ENCODE results near the gene UBE2Z. TPM values are rescaled to one million over a fixed set of nuclear protein-coding genes. Genes with fewer than 3 reads are reported as not detected.

Gene UBE2Z
- total and polyA plus RNA-seq, 2 of the 13 experiments (the other 11 are each of a cell fraction or from before 2014, with no cell fraction given), result 63.2 to 122 TPM

DNA sequence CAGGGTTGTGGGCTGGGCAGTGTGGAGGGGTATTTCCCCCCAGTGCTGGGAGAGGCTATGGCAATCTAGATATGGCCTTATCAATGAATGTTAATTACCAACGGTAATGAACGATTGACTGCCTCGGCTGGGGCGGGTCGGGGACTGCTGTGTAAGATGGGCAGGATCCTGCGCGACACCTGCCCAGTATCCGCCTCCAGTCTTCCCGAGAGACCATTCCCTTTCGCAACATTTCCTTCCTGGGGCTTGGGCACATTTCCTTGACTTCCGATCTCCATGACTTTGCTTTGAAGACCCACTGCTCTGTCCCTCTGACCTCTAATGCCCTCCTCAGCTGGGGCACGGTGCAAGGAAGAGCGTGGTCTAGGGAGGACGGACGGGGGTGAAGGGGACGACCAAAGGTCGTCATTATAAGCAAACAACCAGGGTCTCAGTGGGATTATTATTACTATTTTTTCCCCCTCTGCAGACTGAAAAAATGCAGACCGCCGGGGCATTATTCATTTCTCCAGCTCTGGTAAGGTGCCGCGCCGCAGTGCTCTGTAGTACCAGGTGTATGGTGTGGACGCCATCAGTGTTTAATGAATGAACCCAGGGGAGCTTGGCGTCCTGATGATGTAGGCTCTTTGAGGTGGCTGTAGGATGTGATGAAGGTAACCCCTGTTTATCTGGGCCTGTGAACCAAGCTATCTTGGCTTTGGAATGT is 15.1 kb upstream of the UBE2Z start (continued):
- TF ChIP-seq, protein P1, sequence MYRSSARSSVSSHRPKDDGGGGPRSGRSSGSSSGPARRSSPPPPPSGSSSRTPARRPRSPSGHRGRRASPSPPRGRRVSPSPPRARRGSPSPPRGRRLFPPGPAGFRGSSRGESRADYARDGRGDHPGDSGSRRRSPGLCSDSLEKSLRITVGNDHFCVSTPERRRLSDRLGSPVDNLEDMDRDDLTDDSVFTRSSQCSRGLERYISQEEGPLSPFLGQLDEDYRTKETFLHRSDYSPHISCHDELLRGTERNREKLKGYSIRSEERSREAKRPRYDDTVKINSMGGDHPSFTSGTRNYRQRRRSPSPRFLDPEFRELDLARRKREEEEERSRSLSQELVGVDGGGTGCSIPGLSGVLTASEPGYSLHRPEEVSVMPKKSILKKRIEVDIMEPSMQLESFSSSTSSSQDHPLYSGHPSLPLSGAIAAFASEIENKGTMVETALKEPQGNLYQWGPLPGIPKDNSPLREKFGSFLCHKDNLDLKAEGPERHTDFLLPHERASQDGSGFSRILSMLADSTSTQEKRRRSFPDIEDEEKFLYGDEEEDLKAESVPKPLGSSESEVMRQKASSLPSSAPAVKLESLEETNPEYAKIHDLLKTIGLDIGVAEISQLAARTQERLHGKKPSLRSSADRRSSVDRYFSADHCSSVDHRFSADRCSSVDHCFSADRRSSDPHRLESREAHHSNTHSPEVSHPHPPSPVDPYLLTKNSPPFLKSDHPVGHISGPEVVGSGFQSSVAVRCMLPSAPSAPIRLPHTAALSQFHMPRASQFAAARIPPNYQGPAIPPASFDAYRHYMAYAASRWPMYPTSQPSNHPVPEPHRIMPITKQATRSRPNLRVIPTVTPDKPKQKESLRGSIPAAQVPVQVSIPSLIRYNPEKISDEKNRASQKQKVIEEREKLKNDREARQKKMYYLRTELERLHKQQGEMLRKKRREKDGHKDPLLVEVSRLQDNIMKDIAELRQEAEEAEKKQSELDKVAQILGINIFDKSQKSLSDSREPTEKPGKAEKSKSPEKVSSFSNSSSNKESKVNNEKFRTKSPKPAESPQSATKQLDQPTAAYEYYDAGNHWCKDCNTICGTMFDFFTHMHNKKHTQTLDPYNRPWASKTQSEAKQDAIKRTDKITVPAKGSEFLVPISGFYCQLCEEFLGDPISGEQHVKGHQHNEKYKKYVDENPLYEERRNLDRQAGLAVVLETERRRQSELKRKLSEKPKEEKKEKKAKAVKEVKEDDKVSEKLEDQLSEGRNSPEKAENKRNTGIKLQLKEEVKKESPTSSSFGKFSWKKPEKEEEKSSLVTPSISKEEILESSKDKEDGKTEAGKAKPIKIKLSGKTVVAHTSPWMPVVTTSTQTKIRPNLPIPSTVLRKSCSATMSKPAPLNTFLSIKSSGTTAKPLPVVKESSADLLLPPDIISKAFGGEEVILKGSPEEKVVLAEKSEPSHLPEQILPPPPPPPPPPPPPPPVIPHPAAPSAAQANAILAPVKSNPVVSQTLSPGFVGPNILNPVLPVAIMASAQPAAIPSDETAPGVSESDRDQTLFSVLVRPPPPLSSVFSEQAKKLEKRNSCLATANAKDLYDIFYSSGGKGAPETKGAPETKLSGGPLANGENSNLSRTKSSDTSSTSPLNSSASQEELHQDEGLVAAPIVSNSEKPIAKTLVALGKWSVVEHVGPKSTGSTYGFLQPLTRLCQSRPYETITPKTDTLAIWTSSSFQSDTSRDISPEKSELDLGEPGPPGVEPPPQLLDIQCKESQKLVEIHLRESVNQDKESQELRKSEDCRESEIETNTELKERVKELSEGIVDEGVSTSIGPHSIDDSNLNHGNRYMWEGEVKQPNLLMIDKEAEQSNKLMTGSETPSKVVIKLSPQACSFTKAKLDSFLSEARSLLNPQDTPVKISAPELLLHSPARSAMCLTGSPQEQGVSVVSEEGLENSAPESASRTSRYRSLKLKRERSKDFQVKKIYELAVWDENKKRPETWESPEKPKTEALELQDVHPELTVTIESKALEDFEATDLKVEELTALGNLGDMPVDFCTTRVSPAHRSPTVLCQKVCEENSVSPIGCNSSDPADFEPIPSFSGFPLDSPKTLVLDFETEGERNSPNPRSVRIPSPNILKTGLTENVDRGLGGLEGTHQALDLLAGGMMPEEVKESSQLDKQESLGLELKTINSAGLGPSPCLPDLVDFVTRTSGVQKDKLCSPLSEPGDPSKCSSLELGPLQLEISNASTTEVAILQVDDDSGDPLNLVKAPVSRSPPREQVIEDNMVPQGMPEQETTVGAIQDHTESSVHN (CRISPR knock-in tag; IDR thresholded peaks at IDR 0.05), result no peak
- TF ChIP-seq SNAI1 (CRISPR knock-in tag; IDR thresholded peaks at IDR 0.05; ENCODE audit: borderline replicate concordance) (no peak), ZNF549 (CRISPR knock-in tag; IDR thresholded peaks at IDR 0.05) (no peak), HOXA5 (CRISPR knock-in tag; IDR thresholded peaks at IDR 0.05) (no peak), CHD2 (IDR thresholded peaks at IDR 0.05; ENCODE audit: low read depth, low read length) (no peak), POLR2G (IDR thresholded peaks at IDR 0.05; ENCODE audit: low read depth, low read length) (no peak; the same call in 1 of the 2 replicates), ZNF773 (CRISPR knock-in tag; IDR thresholded peaks at IDR 0.05; ENCODE audit: borderline replicate concordance) (peak; percentile 22; the same call in 1 of the 2 replicates), ZNF180 (CRISPR knock-in tag; IDR thresholded peaks at IDR 0.05; ENCODE audit: borderline replicate concordance, low read depth) (no peak), NFRKB (IDR thresholded peaks at IDR 0.05) (no peak), PLRG1 (conservative IDR thresholded peaks at IDR 0.05) (no peak), YY1 (IDR thresholded peaks at IDR 0.05; ENCODE audit: insufficient read depth, insufficient replicate concordance, low read depth, low read length) (no peak), ZIK1 (CRISPR knock-in tag; IDR thresholded peaks at IDR 0.05; ENCODE audit: borderline replicate concordance, low read depth) (no peak; the same call in 1 of the 2 replicates)
- TF ChIP-seq, protein P2, sequence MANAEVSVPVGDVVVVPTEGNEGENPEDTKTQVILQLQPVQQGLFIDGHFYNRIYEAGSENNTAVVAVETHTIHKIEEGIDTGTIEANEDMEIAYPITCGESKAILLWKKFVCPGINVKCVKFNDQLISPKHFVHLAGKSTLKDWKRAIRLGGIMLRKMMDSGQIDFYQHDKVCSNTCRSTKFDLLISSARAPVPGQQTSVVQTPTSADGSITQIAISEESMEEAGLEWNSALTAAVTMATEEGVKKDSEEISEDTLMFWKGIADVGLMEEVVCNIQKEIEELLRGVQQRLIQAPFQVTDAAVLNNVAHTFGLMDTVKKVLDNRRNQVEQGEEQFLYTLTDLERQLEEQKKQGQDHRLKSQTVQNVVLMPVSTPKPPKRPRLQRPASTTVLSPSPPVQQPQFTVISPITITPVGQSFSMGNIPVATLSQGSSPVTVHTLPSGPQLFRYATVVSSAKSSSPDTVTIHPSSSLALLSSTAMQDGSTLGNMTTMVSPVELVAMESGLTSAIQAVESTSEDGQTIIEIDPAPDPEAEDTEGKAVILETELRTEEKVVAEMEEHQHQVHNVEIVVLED (CRISPR knock-in tag; IDR thresholded peaks at IDR 0.05; ENCODE audit: borderline replicate concordance), result no peak
- TF ChIP-seq, protein P3, sequence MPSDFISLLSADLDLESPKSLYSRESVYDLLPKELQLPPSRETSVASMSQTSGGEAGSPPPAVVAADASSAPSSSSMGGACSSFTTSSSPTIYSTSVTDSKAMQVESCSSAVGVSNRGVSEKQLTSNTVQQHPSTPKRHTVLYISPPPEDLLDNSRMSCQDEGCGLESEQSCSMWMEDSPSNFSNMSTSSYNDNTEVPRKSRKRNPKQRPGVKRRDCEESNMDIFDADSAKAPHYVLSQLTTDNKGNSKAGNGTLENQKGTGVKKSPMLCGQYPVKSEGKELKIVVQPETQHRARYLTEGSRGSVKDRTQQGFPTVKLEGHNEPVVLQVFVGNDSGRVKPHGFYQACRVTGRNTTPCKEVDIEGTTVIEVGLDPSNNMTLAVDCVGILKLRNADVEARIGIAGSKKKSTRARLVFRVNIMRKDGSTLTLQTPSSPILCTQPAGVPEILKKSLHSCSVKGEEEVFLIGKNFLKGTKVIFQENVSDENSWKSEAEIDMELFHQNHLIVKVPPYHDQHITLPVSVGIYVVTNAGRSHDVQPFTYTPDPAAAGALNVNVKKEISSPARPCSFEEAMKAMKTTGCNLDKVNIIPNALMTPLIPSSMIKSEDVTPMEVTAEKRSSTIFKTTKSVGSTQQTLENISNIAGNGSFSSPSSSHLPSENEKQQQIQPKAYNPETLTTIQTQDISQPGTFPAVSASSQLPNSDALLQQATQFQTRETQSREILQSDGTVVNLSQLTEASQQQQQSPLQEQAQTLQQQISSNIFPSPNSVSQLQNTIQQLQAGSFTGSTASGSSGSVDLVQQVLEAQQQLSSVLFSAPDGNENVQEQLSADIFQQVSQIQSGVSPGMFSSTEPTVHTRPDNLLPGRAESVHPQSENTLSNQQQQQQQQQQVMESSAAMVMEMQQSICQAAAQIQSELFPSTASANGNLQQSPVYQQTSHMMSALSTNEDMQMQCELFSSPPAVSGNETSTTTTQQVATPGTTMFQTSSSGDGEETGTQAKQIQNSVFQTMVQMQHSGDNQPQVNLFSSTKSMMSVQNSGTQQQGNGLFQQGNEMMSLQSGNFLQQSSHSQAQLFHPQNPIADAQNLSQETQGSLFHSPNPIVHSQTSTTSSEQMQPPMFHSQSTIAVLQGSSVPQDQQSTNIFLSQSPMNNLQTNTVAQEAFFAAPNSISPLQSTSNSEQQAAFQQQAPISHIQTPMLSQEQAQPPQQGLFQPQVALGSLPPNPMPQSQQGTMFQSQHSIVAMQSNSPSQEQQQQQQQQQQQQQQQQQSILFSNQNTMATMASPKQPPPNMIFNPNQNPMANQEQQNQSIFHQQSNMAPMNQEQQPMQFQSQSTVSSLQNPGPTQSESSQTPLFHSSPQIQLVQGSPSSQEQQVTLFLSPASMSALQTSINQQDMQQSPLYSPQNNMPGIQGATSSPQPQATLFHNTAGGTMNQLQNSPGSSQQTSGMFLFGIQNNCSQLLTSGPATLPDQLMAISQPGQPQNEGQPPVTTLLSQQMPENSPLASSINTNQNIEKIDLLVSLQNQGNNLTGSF (CRISPR knock-in tag; IDR thresholded peaks at IDR 0.05), result peak; percentile 15; the same call in 1 of the 2 replicates

Data from HepG2 (cell line).